ENCODE results near the gene UNC5C.

The UNC5C gene

DNA sequence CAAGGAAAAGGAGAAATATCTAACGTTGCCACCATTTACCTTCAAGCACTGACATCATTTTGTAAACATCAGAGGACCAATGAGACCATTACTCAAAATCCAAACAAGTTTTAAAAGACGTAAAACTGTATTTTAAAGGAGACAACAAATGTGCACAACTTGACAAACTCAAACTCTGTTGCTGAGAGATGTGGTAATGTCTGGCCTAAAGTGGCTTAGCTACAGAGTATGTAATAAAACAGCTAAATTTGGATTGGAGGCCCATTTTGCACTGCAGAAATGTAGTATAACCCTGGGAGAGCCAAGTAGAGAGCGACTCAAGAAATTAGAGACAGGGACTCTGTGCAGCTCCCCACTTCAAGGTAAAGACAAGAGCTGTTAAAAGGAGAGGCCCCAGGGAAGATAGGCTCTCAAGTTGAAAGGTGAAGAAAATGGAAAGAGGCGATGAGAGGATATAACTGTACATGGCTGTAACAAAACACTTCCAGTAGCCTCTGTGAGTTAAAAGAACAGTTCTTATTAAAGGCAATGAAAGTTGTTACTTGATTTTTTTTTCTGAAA, 20.3 kb downstream of the UNC5C start:
- intact Hi-C loops (cut with DNase I): no loop called here
- no peak for DNase-seq

DNA sequence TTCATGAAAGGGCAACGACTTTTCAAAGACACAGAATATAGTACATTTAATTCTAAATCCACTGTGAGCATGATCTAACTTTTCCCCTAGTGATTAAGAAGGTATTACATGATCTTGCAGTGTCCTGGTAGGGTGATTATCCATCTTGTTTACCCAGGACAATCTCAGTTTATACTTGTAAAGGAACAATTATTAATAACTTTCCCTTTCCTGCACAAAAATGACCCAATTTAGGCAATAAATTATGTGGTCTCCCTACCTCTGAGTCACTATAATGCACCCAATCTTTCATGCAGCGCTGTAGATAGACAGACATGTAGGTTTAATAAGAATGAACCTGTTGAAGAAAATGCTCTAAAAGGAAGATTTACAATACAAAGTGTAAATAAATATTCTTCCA, 22.7 kb downstream of the UNC5C start:
- no peak for DNase-seq

DNA sequence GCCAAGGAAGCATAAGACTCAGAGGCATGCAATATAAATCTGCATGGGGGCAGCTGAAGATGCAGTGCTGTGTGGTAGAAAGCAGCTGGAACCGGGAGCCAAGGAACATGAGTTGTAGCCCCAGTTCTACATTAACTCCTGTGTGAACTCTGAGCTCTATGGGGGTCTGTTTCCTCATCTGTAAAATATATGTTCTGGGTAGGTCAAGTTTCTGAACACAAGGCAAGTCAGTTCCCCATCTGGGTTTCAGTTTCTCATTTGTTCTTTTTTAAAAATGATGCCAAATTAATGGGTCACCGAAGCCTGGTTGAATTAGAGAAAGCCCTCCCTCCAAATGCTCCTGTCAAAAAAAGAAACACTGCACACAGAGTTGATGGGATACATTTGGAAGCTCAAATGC, 24.0 kb downstream of the UNC5C start:
- intact Hi-C loops (cut with DNase I): no loop called here
- DNase-seq: no peak

More for the DNA sequence above, 22.7 kb downstream of the UNC5C start:
- intact Hi-C loops (cut with DNase I): no loop called here

DNA sequence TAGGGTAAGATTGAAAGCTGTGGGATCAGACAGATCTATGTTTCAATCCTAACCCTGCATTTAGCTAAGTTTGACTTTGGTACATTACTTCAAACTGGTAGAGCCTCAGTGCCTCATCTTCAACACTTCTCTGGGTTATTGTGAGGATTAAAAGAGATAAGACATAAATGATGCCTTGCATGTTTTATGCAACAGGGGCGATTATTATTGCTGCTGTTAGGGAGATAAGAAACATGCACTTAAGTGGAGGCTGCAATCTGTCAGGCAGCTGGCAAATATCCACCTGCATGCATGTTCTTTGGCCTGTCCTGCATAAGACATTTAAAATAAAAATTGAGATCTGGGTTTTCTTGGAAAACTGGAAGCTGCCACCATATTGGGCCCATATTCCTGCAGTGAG, 24.6 kb downstream of the UNC5C start:
- no peak for DNase-seq
- intact Hi-C loops (cut with DNase I): no loop called here

DNA sequence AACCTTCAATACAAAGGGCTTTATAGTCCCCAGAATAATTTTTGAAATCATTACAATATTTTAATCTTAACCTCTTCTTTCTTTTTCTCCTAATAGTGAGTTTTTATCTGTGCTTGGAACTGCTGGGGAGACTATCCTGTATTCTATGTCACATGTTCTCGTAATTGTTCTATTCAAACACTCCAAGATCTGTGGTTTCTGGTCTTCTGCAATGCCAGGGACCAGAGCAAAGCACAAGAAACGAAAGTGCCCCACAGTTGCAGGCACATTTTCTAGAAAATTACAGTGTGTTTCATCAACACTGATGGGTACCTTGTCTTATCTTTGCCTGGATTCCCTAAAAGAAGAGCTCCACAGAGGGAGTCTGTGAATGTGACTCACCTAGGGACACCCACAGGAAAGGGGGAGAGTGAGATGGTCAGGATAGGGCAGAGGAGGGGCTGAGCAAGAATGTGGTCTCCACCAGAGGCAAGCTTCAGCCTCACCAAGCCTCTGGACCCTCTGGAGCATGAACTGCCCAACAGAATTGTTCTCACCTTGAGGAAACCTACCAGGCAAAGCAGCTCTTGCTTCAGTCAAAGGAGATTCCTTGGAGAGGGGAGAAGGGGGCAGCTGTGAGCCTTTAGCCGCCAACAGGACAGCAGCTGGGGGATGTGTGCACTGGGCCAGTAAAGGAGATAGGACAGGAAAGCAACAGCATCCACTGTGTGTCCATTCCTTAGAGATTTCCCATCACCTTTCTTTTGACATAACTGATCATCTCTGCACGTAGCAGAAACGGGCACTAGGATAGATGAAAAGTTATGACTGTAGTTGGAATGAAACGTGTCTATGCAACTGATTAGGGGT, 25.9 kb downstream of the UNC5C start:
- intact Hi-C loops (cut with DNase I): no loop called here
- DNase-seq: no peak

DNA sequence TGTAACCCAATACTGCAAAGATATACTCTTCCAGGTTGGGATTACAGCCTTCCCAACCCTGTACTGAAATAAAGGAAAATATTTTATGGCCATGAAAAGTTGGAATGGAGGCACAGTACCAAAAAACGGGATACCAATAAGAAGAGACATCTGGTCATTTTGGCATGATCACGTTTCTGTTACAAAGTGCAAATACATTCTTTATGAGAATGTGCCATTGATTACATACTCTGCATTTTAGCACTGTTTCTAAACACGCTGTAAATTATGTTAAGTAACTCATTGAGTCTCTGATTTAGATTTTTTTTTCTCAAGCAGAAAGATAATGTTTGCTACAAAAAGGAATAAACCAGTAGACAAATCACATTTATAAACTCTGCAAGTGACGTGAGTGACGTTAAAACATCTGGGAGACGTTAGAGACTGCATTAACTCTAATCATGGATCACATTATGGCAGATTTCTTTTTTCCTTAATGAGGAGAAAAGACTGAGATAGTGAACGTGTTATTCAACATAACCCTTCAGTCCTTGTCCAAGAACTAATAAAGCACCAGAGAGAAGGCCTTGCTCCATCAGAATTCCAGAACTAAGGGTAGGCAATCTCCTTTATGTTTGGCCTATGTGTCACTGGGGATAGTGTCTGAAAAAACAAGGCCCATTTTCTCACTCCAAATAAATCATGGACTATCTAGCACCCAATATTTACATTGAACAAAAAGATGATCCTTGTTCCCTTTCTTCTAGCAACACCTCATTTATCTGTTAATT, 31.0 kb downstream of the UNC5C start:
- intact Hi-C loops (cut with DNase I): no loop called here
- DNase-seq: no peak

DNA sequence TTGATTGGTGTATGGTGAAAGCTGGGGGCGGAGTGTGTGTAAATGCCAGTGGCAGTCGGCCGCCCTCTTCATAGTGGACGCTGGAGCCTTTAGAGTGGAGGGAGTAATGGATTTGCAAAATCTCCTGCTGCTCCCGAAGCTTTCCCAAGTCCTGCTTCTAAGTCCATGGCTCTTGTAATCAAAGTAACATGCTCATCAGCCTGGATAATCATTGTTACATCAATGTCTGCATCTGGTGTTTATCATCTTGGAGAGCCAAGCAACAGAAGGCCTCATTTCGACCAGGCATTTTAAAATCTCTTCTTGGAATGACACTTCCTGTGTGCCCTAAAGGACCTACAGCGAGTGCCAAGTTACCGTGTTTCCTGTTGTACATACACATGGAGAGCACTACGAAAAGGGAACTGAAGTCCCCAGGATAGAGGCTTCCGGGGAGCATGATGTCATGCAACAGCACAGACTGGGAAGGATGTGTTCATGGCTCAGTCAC, 32.2 kb downstream of the UNC5C start:
- intact Hi-C loops (cut with DNase I): no loop called here
- peak in 1 of 10 donors; percentile 67 for DNase-seq

DNA sequence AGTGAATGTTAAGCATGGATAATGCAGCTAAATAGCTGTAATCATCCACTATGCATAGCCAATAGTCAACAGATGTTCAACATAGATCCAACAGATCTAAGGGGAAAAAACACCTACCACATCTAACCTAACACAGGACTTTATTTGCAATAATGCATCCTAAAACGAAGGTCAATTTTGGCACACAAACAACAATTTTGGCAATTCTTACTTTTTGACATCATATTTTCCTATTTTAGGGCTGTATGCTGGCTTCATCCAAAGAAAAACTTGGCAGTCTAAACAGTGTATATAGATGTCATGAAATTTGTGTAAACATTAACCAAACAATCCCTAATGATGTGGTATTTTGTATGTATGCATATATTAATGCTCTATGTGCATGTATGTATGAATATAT, 33.2 kb downstream of the UNC5C start:
- DNase-seq: no peak
- intact Hi-C loops (cut with DNase I): no loop called here

DNA sequence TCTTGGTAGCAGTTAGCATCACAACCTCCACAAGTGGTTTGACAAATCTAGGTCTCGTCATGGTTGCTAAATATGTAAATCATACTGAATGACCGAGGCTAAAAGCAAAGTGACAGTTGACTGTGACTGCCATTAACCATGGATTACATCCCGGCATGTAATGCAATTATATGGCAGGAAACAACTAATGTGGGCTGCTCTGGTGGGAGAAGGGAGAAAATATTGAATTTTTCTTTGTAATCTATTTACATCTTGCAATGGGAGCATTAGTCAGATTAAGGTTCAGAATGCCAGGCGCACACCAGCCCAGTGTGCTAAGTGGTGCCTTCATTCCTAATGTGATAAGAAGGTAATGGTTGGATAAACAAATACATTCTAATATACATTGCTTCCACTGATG, 35.8 kb downstream of the UNC5C start:
- intact Hi-C loops (cut with DNase I): loop anchor here (5.0 kb wide), 1 partner anchor 34 kb away; the partner anchor contains the start of gene UNC5C
- no peak for DNase-seq

DNA sequence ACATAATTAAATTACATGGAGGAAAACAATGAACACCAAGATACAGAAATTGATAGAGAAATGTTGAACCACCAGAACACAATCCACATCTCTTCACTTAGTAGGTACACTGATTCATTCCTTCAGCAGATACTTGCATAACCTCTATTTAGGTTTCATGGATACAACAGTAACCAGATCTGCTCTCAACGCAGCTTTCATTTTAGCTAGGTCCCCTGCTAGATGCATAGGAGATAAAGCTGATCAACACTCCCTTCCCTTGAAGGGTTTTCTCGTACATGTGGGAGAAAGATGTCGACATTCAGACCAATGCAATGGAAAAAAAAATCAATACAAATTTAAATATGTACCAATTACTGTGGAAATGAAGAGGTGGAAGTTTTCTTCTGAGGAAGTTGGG, 37.3 kb downstream of the UNC5C start:
- intact Hi-C loops (cut with DNase I): loop anchor here (5.0 kb wide), 1 partner anchor 36 kb away; the partner anchor contains the start of gene UNC5C
- no peak for DNase-seq

DNA sequence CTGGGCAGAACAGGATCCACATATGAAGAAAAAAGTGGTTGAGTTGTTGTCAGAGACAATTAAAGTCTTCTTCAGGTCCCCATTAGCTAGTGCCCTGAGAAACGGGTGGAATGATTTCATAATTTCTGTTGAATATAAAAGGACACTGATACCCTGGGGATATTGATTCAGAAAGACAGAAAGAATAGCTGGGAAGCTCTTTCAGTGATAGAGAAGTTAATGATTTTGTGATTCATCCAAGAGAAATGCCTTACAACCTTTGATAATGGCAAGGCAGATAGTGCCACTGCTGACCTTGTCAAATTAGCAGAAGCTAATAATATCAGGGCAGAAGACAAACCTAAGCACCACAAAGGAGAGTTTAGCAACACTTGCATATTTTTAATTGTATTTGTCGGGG, 37.9 kb downstream of the UNC5C start:
- intact Hi-C loops (cut with DNase I): loop anchor here (5.0 kb wide), 1 partner anchor 36 kb away; the partner anchor contains the start of gene UNC5C
- no peak for DNase-seq

DNA sequence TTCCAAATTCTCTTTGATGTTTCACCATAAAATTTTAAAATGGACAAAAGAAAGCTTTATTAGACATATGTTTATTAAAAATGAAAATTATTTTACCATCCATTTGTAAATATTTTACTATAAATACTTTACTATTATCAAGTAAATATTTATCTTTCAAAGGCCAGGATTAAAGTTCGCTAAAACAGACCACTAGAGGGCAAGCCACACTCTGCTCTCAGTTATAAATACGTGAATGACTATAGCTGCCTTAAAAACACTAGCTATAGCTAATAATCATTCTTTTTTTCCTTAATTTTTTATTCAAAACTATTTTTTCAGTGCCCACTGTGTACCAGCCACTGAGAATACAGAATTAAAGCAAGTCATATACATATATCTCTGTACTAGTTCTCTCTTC, 38.6 kb downstream of the UNC5C start:
- no peak for DNase-seq
- intact Hi-C loops (cut with DNase I): loop anchor here (5.0 kb wide), 1 partner anchor 37 kb away; the partner anchor contains the start of gene UNC5C

DNA sequence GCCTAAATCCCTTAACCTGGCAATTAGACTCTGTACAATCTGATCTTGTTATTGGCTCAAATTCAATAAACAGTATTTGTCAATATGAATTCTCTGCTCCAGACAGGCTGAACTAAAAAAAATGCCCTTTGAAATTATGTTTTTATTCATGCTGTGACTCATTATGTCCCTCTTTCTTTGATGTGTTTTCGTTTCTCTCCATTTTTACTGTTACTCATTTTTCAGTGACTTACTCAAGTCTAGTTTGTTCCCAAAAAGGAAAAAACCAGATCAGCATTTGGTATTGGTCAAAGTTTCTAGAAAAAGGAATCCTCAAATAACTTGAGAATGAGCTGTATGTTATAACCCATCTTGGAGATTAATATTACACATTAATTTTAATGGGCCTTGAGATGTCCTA, 40.4 kb downstream of the UNC5C start:
- no peak for DNase-seq
- intact Hi-C loops (cut with DNase I): no loop called here

DNA sequence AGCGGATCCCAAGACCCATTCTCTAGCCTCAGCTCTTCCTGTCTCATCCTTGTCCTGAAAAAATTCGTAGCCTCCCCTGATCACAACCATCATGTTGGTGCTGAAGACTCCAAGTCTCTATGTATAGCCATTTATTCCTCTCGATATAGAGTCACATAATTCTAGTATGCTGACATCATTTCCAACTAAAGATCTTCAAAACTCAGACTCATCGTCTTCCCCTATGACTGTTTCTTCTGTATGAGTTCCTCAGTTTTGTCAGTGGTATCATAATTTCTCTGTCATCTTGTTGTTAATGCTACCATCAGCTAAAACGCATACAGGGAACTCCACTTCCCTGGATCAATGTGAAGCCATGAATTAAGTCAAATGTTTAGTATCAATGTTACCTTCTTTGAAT, 41.2 kb downstream of the UNC5C start:
- intact Hi-C loops (cut with DNase I): no loop called here
- no peak for DNase-seq

DNA sequence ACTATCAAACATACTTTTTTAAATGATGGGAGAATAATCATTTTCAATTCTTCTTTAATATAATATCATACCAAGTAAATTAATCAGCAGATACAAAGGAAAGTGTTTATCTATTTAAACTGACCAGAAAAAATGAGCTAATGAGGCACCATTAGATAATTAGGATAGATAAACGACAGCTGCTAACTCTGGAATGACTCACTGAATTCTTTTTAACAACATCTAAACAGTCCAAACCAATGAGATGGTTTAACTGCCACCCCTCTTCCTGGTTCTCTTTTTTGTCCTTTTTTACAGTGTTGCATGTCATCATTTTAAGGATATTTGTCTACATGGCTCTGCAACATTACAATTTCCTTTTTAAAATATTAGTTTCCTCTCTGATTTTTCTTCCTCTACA, 41.6 kb downstream of the UNC5C start:
- intact Hi-C loops (cut with DNase I): no loop called here
- DNase-seq: no peak

DNA sequence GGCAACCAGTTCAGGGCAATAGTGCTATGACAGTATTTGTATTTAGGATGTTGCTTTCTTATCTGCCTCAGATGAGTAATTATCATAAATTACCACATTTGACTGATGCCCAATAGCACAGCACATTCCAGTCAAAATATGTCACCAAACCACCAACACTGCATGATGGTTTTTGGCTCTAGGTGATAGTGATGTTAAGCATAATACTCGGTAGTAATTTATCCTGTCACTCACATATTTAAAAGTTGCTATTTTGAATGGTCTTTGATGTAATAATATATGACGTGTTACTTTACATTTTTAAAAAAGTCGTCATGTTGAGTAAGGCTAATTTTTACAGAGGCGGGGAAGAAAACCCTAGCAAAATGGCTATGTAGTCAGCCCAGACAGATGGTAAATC, 42.5 kb downstream of the UNC5C start:
- intact Hi-C loops (cut with DNase I): no loop called here
- no peak for DNase-seq

DNA sequence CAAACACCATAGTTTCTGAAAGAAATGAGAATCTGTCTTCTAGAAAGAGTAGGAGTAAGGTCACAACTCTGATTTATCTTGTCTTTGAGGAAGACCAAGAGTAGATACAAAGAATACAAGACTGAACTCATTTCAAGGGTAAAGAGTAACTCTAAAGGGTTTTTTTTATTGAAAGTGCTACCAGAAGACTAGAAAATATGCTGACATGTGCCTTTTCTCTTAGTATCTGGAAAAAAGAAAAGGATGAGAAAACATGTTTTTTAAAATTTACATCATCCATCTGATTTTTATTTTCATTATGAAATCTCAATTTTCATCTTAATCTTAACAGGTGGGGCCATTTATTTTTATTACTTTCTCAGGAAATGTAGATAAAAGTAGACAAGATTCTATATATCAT, 43.0 kb downstream of the UNC5C start:
- intact Hi-C loops (cut with DNase I): no loop called here
- no peak for DNase-seq

DNA sequence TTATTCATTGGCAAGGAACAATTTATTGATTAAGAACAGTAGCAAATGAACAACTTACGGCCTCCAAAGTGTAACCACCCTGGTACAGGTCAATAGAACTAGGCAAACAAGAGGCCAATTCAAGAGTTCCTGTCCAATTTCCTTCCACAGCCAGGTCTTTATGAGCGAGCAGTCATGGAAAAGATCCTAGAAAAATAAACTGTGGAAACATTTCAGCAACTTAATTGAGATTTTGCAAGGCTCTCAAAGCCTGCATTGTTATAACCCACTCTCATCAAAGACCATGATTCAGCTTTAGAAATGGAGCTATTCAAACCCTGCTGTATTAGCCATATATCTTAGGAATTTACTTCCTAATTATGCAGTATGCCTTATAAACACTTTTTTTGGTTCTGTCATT, 43.6 kb downstream of the UNC5C start:
- intact Hi-C loops (cut with DNase I): no loop called here
- DNase-seq: no peak

DNA sequence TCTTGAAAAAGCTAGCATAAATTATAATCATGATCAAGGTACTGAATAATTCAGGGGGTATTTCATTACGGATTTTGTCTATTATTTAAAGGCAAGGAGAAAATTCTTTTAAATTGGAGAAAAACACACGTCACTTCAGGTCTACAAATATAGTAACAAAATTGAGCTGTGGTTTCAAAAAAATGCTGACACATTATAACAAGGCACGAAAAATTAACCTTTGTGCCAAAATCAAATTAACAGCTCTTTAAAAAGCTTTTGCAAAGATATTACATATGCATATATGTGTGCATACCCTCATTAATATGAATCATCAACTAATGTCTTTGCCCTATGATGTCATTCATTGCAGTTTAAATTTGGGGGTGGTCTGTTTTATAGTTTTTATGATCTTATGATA, 44.3 kb downstream of the UNC5C start:
- intact Hi-C loops (cut with DNase I): no loop called here
- no peak for DNase-seq

DNA sequence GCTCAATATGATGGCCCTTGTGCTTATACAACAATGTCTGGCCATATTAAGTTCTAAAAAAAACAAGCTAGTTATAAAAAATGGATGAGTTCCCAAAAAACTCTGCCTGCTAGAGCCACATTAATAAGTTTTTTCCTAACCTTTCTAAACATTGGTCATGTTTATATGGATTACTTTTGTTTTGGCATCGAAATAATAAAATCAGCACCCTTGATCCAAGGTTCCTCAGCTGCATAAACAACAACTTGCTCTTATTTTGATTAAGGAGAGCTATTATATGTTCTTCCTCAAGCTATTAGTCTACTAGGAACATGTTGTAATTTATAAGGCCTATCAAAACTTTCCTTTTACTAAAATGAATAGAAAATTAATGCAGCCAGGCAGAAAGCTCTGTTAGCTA, 48.4 kb downstream of the UNC5C start:
- DNase-seq: no peak
- intact Hi-C loops (cut with DNase I): no loop called here

DNA sequence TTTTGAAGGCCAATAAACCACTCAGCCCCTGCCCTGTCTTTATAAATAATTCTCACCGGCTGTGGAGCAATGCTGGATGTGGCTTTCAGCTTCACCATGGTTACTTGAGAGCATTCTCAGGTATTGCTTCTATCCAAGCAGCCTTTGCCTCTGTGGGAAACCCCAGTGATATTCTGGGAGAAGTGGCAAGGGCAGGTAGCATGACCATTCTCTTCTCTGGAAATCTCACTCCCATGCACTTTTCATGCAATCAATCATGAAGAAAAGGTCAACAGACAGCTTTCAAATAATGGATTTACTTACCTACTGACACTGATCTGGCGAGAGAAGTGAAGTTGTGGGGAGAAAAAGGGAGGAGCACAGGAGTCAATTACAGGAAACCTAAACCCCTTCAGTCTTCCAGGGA, 49.5 kb downstream of the UNC5C start:
- no peak for DNase-seq
- intact Hi-C loops (cut with DNase I): no loop called here

All from posterior cingulate gyrus (tissue), 11 donors.